RWPE1 (cell line): Measurements from ENCODE around the gene CTRB1.

ENCODE experiments used
- CTCF ChIA-PET: fragments of 350-600 bp; sonication (Branson Sonifier 250); formaldehyde crosslinking; extraction: SDS; loops from one replicate; lab custom pipeline; 2021; lab: Yijun Ruan, JAX
- POLR2A ChIA-PET: fragments of 400-600 bp; formaldehyde crosslinking; extraction: SDS; loops from one replicate; lab custom pipeline; 2020; ENCODE audit warnings: antibody characterized with exemption; ENCODE audit not compliant: low non-redundant PET; lab: Yijun Ruan, JAX
- DNase-seq: peaks from one replicate; pipeline ENCODE4 v3.0.0; 2012; ENCODE audit warnings: low spot score
- H3K27ac ChIP-seq: fragments of 450-650 bp; 2 replicates; pipeline ENCODE4 v1.5.1; 2017
- TF ChIP-seq, protein P1 (sequence below): fragments of 450-650 bp; conservative IDR thresholded peaks from 2 replicates; pipeline ENCODE4 v1.5.1; 2017; ENCODE audit warnings: low read depth, mild to moderate bottlenecking

Gene CTRB1

DNA sequence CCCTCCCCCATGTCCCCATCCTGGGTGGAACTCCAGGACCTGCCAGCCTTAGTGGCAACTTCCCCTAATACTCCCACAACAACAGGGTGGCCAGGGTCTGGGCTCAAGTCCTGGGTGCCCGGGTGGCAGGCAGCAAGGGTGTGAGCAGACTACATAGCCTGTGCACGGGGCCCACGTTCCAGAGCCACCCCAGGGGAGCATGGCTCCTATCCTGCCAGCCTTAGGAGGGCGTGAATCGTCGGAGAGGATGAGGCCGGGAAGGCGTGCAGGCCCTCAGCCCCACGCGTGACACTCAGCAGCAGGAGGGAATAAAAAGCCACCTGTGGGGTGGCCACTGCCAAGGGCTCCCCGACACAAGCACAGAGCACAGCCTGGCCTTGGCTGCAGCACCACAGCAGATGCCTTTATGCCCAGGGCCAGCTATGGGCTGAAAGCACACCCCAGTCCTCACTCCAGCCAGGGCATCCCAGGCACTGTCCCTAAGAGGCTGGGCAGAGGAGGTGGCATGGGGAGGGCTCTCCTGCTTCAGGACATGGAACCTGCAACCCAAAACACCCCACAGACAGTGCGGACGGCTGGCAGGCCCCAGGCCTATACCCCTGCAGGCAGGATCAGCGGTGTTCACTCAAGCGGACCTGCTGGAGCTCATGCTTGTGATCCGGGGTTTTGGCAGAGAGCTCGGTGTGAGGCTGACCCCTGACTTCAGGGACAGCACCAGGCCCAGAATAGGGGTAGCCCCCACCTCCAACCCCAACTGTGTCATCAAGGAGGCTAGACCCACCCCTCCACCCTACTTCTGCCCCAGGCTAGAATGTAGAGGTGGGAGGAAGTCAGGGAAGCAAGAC, 30.0 kb downstream of the CTRB1 start:
- POLR2A ChIA-PET, result no interaction called here
- TF ChIP-seq, protein P1, sequence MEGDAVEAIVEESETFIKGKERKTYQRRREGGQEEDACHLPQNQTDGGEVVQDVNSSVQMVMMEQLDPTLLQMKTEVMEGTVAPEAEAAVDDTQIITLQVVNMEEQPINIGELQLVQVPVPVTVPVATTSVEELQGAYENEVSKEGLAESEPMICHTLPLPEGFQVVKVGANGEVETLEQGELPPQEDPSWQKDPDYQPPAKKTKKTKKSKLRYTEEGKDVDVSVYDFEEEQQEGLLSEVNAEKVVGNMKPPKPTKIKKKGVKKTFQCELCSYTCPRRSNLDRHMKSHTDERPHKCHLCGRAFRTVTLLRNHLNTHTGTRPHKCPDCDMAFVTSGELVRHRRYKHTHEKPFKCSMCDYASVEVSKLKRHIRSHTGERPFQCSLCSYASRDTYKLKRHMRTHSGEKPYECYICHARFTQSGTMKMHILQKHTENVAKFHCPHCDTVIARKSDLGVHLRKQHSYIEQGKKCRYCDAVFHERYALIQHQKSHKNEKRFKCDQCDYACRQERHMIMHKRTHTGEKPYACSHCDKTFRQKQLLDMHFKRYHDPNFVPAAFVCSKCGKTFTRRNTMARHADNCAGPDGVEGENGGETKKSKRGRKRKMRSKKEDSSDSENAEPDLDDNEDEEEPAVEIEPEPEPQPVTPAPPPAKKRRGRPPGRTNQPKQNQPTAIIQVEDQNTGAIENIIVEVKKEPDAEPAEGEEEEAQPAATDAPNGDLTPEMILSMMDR, result no peak
- CTCF ChIA-PET, result interaction anchor here (2.5 kb wide), 1 partner anchor 15 kb away, joined by 14 read pairs; no protein-coding TSS in a partner anchor
- no peak for DNase-seq
- peak overlapping the region; percentile 98 for H3K27ac ChIP-seq

DNA sequence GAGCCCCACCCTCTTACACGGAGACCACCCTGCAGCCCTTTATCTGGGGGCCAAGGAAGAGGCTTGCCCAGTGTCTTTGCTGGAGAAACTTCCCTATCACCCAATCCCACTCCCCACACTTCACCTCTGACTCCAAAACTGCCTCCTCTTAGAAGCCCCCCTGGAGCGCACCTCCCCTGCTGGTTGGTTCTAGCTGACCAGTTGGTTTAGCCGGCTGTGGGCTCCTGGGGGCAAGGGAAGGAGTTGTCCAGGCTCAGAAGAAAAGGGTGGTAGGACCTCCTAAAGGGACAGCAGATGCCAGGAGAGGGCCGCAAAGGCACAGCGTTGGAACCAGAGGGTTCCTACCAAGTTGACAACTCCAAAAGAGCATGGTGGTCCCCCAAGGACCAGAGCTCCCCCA, 30.7 kb downstream of the CTRB1 start:
- peak overlapping the region; percentile 98 for H3K27ac ChIP-seq
- CTCF ChIA-PET, result interaction anchor here (0.5 to 2.5 kb wide), 4 partner anchors 13 to 56 kb away, joined by 3 to 14 read pairs (median 4); no protein-coding TSS in a partner anchor
- no peak for DNase-seq
- TF ChIP-seq, protein P1, result no peak
- POLR2A ChIA-PET, result interaction anchor here (0.5 to 1.7 kb wide), 2 partner anchors 17 to 747 kb away, joined by 3 to 4 read pairs; no protein-coding TSS in a partner anchor

DNA sequence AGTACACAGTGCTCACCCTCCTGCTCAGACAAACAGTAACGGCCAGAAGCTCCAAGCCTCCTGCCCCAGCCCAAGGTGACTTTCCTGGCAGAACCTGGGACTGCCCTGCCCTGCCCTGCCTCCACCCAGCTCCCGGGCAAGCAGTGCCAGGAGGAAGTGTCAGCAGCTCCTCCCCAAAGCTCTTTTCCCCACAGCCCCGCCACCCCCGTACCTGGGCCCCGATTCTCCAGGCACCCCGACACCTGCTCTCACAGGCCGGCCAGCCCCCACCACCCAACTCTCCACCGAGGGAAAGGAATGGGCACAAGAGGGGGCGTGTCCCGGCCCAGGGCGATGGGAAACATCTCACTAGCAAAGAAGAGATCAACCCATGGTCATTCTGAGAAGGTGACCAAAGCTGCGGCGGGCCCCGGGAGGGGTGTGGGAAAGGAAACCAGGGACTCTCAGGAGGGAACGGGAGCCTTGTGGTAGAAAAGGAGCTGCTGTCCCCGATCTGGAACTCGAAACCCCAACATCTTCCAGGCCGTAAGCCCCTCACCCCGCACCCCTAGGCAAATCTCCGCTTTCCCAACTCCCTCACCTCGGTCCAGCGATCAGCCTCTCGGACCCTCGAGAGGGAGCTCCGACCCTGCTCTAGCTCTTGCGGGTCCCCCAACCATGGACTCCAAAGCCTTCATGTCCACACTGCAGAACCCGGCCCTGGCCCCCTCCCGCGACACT, 31.5 kb downstream of the CTRB1 start:
- peak; percentile 53 for DNase-seq
- H3K27ac ChIP-seq, result peak overlapping the region; percentile 98
- CTCF ChIA-PET, result interaction anchor here (0.5 to 2.5 kb wide), 5 partner anchors 14 to 129 kb away, joined by 3 to 14 read pairs (median 4); no protein-coding TSS in a partner anchor

DNA sequence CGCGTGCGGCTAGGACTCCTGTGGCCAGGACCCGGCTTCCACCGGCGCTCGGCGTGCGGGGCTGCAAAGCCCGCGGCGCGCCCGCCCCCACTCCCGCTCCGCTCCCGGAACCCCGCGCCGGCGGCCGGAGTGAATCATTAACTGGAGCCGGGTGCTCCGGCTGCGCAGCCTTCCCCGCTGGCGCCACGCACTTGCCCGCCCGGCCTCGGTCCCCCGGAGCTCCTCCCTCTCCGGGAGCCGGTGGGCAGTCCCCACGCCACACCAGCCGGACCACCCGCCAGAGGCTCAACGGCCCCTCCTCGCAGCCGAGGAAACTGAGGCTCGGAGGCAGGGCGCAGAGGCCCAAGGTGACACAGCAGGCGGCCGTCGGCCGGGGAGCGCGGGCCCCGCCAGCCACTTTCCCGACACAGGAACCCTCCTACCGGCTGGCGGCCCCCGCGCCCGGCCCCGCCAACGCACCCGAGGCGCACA, 32.1 kb downstream of the CTRB1 start:
- peak overlapping the region; percentile 98 for H3K27ac ChIP-seq
- POLR2A ChIA-PET, result interaction anchor here (0.6 to 2.0 kb wide), 3 partner anchors 15 to 54 kb away, joined by 3 to 9 read pairs (median 4); no protein-coding TSS in a partner anchor
- TF ChIP-seq, protein P1, result no peak
- CTCF ChIA-PET, result interaction anchor here (1.2 to 2.5 kb wide), 3 partner anchors 17 to 128 kb away, joined by 3 to 14 read pairs (median 4); no protein-coding TSS in a partner anchor
- DNase-seq, result peak; percentile 67

More for the DNA sequence above, 31.5 kb downstream of the CTRB1 start:
- TF ChIP-seq, protein P1, result no peak
- POLR2A ChIA-PET, result interaction anchor here (0.5 to 2.0 kb wide), 4 partner anchors 16 to 83 kb away, joined by 3 to 9 read pairs (median 4); no protein-coding TSS in a partner anchor

DNA sequence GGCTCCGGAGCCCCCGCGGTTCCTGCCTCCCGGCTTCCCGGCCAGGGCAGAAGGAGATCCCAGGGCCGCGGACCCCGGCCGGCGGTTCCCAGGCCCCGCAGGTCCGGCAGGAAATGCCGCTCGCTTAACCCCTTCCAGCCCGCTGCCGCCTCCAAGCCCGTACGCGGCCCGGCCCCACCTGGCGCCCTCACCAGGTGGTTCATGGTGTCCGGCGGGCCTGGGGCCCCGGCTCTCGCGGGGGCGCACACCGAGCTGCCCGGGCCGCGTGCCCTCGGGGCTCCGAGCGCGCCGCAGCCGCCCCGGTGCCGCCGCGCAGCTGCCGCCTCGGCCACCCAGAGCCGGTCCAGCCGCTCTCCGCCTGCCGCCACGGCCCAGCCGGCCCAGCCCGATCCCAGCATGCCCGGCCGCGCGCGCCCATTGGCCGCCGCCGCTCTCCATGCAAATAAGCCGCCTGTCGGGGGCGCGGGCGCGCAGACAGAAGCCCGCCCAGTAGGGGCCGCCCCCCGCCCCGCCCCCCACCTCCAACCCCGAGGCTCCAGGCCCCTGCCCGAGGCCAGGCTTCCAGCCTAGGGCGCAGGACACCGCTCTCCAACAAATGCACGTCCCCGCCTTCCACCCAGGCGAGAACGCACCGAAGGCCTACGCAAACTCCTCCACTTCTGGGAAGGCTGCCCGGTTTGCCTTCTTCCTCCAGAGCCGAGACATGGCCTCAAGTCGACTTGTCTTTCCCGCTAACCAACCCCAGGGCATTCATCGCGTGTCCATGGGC, 32.7 kb downstream of the CTRB1 start, which contains the start of gene BCAR1:
Gene BCAR1, minus strand, starts transcription at position 345 of the 769 bp plus-strand sequence. Its CDS starts 142 bp downstream, at position 203.
- ChIA-PET POLR2A (interaction anchor here (0.6 to 2.0 kb wide), 2 partner anchors 52 to 54 kb away, joined by 3 to 9 read pairs; no protein-coding TSS in a partner anchor), CTCF (interaction anchor here (0.6 to 2.5 kb wide), 3 partner anchors 18 to 128 kb away, joined by 4 to 14 read pairs (median 4); no protein-coding TSS in a partner anchor)
- H3K27ac ChIP-seq, result peak within 1 kb of the TSS; percentile 98
- peak; percentile 89 for DNase-seq
- TF ChIP-seq, protein P1, result no peak
